Measurements from ENCODE around the gene GRIFIN.

GRCh38 chr7:2492038-2492437 is 15.8 kb upstream of the GRIFIN start:
- TF ChIP-seq ZNF274 (IDR thresholded peaks at IDR 0.05; ENCODE audit: low read depth, low read length) (no peak), YY1 (IDR thresholded peaks at IDR 0.05; ENCODE audit: insufficient read depth, insufficient read length) (no peak), SUZ12 (IDR thresholded peaks at IDR 0.05; ENCODE audit: extremely low read depth, insufficient read depth, insufficient read length) (no peak)

Data from NT2/D1 (cell line).